ENCODE results near the gene CCDC12.

Gene CCDC12

DNA sequence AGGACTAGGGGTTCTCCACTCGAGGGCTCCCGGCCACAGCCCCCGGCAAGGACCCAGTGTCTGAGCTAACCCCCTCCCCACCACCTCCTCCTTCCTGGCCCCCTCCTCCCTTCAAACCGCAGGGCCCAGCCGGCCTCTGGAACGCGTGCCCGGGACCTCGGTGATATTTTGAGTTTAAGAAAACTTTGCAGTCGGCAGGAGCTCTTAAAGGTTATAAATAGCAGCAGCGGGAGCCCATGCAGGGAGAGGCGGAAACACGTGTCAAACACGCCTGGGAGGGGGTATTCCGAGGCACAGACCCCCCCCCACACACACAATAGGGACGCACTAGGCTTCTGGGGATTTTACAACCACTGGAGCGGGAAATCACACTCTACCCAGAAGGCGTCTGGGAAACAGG, 102.1 kb downstream of the CCDC12 start:
- no peak for DNase-seq (ENCODE audit: low read depth)

GRCh38 chr3:46873521-46873920, 103.0 kb downstream of the CCDC12 start:
- no peak for DNase-seq (ENCODE audit: low read depth)
